ENCODE measurements around the gene SART3. TPM values are rescaled to one million over a fixed set of nuclear protein-coding genes. Genes with fewer than 3 reads are reported as not detected.

SART3 gene
- total and polyA plus RNA-seq, 2 of the 13 experiments (the other 11 are each of a cell fraction or from before 2014, with no cell fraction given) = 16.1 to 69.9 TPM

DNA sequence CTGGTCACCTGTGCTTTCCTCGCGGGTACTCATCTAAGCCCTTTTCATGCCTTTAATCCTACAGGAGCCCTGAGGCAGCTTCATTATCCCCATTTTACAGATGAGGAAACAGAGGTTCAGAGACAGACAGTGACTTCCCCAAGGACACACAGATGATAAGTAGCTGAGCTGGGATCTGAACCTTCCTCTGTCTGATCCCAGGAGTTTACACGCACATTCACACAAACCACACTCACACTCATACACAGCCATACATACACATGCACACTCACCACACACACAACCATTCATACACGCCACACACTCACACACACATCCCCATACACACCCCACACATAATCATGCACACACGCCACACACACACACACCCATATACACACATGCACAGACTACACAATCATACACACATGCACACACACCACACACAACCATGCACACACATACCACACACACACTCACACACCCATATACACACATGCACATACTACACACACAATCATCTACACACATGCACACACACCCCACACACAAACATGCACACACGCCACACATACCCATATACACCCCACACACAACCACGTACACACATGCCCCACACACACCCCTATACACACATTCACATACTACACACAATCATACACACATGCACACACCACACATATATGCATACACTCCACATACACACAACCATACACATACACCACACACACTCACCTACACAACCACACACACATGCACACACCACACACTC lies 34.2 kb upstream of the SART3 start (continued):
- TF ChIP-seq FOXC1 (CRISPR knock-in tag; IDR thresholded peaks at IDR 0.05; ENCODE audit: borderline replicate concordance) (no peak), SP4 (CRISPR knock-in tag; IDR thresholded peaks at IDR 0.05) (0 out of 2 replicates have a peak, but pooled peaks have one; percentile 3), ZNF878 (CRISPR knock-in tag; IDR thresholded peaks at IDR 0.05) (no peak), CBFB (CRISPR knock-in tag; IDR thresholded peaks at IDR 0.05) (no peak), ZNF687 (CRISPR knock-in tag; IDR thresholded peaks at IDR 0.05) (no peak), MYC (CRISPR knock-in tag; IDR thresholded peaks at IDR 0.05; ENCODE audit: borderline replicate concordance) (no peak), TFDP2 (CRISPR knock-in tag; IDR thresholded peaks at IDR 0.05) (no peak), SP1 (IDR thresholded peaks at IDR 0.05) (0 out of 2 replicates have a peak, but pooled peaks have one; percentile 14), SP1 (CRISPR knock-in tag; IDR thresholded peaks at IDR 0.05) (no peak), ZNF816 (CRISPR knock-in tag; IDR thresholded peaks at IDR 0.05; ENCODE audit: borderline replicate concordance) (no peak)
- TF ChIP-seq, protein P1, sequence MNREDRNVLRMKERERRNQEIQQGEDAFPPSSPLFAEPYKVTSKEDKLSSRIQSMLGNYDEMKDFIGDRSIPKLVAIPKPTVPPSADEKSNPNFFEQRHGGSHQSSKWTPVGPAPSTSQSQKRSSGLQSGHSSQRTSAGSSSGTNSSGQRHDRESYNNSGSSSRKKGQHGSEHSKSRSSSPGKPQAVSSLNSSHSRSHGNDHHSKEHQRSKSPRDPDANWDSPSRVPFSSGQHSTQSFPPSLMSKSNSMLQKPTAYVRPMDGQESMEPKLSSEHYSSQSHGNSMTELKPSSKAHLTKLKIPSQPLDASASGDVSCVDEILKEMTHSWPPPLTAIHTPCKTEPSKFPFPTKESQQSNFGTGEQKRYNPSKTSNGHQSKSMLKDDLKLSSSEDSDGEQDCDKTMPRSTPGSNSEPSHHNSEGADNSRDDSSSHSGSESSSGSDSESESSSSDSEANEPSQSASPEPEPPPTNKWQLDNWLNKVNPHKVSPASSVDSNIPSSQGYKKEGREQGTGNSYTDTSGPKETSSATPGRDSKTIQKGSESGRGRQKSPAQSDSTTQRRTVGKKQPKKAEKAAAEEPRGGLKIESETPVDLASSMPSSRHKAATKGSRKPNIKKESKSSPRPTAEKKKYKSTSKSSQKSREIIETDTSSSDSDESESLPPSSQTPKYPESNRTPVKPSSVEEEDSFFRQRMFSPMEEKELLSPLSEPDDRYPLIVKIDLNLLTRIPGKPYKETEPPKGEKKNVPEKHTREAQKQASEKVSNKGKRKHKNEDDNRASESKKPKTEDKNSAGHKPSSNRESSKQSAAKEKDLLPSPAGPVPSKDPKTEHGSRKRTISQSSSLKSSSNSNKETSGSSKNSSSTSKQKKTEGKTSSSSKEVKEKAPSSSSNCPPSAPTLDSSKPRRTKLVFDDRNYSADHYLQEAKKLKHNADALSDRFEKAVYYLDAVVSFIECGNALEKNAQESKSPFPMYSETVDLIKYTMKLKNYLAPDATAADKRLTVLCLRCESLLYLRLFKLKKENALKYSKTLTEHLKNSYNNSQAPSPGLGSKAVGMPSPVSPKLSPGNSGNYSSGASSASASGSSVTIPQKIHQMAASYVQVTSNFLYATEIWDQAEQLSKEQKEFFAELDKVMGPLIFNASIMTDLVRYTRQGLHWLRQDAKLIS (CRISPR knock-in tag; IDR thresholded peaks at IDR 0.05) = no peak
- TF ChIP-seq, protein P2, sequence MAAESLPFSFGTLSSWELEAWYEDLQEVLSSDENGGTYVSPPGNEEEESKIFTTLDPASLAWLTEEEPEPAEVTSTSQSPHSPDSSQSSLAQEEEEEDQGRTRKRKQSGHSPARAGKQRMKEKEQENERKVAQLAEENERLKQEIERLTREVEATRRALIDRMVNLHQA (CRISPR knock-in tag; IDR thresholded peaks at IDR 0.05) = no peak

Data from HepG2 (cell line).